Panc1 (cell line): Measurements from ENCODE around the gene ACTL7B. TPM values are rescaled to one million over a fixed set of nuclear protein-coding genes. Genes with fewer than 3 reads are reported as not detected.

ENCODE experiments used
- ATAC-seq: fragments of 200-7000 bp; cut with Tn5 transposase; 2 replicates; pipeline ENCODE4 v1.9.1; 2020; ENCODE audit warnings: mild to moderate bottlenecking, moderate library complexity
- BruUV-seq: library from RNA; stranded (reverse); fragments of 400-500 nt; replicated peaks from 2 replicates; lab custom pipeline; 2021; lab: Mats Ljungman, UMichigan
- CTCF ChIA-PET: fragments of 300-600 bp; sonication (Branson Sonifier 250); formaldehyde crosslinking; loops from one replicate; lab custom pipeline; 2022; ENCODE audit warnings: antibody characterized with exemption; lab: Charles Lee
- POLR2A ChIA-PET: fragments of 300-600 bp; sonication (Branson Sonifier 250); formaldehyde crosslinking; loops from one replicate; lab custom pipeline; 2022; ENCODE audit warnings: antibody characterized with exemption; lab: Charles Lee
- DNase-seq: peaks from one replicate; pipeline ENCODE4 v3.0.0-alpha.2; 2010; ENCODE audit warnings: low read depth, low spot score
- H3K27ac ChIP-seq: 2 replicates; pipeline ENCODE4 v1.5.1; 2011; ENCODE audit warnings: mild to moderate bottlenecking, low read length, inconsistent platforms
- H3K27me3 ChIP-seq: fragments of 200-500 bp; sonication (Bioruptor generic); 2 replicates; pipeline ENCODE4 v1.6.0; 2014; ENCODE audit warnings: low read length, inconsistent platforms; ENCODE audit not compliant: control insufficient read depth, insufficient read depth
- H3K36me3 ChIP-seq: fragments of 200-500 bp; sonication (Bioruptor generic); 2 replicates; pipeline ENCODE4 v1.5.1; 2014; ENCODE audit warnings: inconsistent platforms, mild to moderate bottlenecking, low read length, moderate library complexity; ENCODE audit not compliant: control insufficient read depth, insufficient read depth
- H3K4me1 ChIP-seq: 2 replicates; pipeline ENCODE4 v1.5.1; 2011; ENCODE audit warnings: inconsistent platforms, mild to moderate bottlenecking, low read length, moderate library complexity; ENCODE audit not compliant: control insufficient read depth, insufficient read depth
- H3K4me3 ChIP-seq, 2 experiments: 2 replicates each; pipeline ENCODE4 v1.5.1; 2011 to 2012; ENCODE audit warnings: low read depth in 2 of 2, low read length in 2 of 2, mild to moderate bottlenecking in 2 of 2, inconsistent platforms in 1 of 2, moderate library complexity in 1 of 2
- H3K9me3 ChIP-seq: fragments of 200-500 bp; sonication (Bioruptor generic); 2 replicates; pipeline ENCODE4 v1.5.1; 2014; ENCODE audit warnings: low read depth, mild to moderate bottlenecking, inconsistent platforms, low read length, moderate library complexity; ENCODE audit not compliant: control insufficient read depth, insufficient read depth
- POLR2AphosphoS5 ChIP-seq: IDR thresholded peaks from 2 replicates; pipeline ENCODE4 v1.6.1; 2012; ENCODE audit warnings: mild to moderate bottlenecking, low read depth, low read length, moderate library complexity
- SIN3A ChIP-seq: IDR thresholded peaks from 2 replicates; pipeline ENCODE4 v1.6.1; 2012; ENCODE audit warnings: low read depth, mild to moderate bottlenecking, low read length, moderate library complexity, borderline replicate concordance; ENCODE audit not compliant: insufficient read depth
- TCF7L2 ChIP-seq: IDR thresholded peaks from 2 replicates; pipeline ENCODE4 v1.6.1; 2011; ENCODE audit warnings: mild to moderate bottlenecking, low read depth, low read length, inconsistent platforms
- in situ Hi-C: cut with HindIII; loops from 2 replicates; pipeline ENCODE4 v1.10.0; 2016; ENCODE audit warnings: low sequenced_read_pairs, low pct_unique_long_range_greater_than_20kb
- intact Hi-C: fragments of 100-400 bp; cut with micrococcal nuclease; formaldehyde crosslinking; loops from one replicate; pipeline ENCODE4 v1.10.0; 2022; ENCODE audit not compliant: unreplicated experiment
- total RNA-seq: library from RNA; stranded (reverse); gene quantifications from one replicate; pipeline ENCODE4 v1.2.1, GENCODE V29; 2021; ENCODE audit not compliant: unreplicated experiment
- TF ChIP-seq, protein P1 (sequence below): fragments of 450-650 bp; IDR thresholded peaks from 2 replicates; pipeline ENCODE4 v1.5.1; 2017; ENCODE audit warnings: mild to moderate bottlenecking
- TF ChIP-seq, protein P2 (sequence below), 2 experiments: IDR thresholded peaks; 2 replicates each; pipeline ENCODE4 v1.6.1; 2011 to 2012; ENCODE audit warnings: low read depth in 2 of 2, control low read depth in 1 of 2, low read length in 1 of 2, mild to moderate bottlenecking in 1 of 2, moderate library complexity in 1 of 2; ENCODE audit not compliant: insufficient read depth in 1 of 2

The ACTL7B gene
- total RNA-seq, 1 experiment from 2014 or later = not detected

- no peak overlapping the region for H3K4me3 ChIP-seq
- no peaks in the 10 kb centered on the region for H3K27me3 ChIP-seq
- H3K9me3 ChIP-seq = no peaks in the 10 kb centered on the region
- no TSS peak for BruUV-seq
- DNase-seq = no peak
- intact Hi-C loops (no loop called here), in situ Hi-C loops (no loop called here)
- H3K4me1 ChIP-seq = no peaks in the 10 kb centered on the region
- no peak overlapping the region for H3K27ac ChIP-seq
- TF ChIP-seq, protein P1, sequence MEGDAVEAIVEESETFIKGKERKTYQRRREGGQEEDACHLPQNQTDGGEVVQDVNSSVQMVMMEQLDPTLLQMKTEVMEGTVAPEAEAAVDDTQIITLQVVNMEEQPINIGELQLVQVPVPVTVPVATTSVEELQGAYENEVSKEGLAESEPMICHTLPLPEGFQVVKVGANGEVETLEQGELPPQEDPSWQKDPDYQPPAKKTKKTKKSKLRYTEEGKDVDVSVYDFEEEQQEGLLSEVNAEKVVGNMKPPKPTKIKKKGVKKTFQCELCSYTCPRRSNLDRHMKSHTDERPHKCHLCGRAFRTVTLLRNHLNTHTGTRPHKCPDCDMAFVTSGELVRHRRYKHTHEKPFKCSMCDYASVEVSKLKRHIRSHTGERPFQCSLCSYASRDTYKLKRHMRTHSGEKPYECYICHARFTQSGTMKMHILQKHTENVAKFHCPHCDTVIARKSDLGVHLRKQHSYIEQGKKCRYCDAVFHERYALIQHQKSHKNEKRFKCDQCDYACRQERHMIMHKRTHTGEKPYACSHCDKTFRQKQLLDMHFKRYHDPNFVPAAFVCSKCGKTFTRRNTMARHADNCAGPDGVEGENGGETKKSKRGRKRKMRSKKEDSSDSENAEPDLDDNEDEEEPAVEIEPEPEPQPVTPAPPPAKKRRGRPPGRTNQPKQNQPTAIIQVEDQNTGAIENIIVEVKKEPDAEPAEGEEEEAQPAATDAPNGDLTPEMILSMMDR = no peak
- no peak for TF ChIP-seq POLR2AphosphoS5
- TF ChIP-seq, protein P2, sequence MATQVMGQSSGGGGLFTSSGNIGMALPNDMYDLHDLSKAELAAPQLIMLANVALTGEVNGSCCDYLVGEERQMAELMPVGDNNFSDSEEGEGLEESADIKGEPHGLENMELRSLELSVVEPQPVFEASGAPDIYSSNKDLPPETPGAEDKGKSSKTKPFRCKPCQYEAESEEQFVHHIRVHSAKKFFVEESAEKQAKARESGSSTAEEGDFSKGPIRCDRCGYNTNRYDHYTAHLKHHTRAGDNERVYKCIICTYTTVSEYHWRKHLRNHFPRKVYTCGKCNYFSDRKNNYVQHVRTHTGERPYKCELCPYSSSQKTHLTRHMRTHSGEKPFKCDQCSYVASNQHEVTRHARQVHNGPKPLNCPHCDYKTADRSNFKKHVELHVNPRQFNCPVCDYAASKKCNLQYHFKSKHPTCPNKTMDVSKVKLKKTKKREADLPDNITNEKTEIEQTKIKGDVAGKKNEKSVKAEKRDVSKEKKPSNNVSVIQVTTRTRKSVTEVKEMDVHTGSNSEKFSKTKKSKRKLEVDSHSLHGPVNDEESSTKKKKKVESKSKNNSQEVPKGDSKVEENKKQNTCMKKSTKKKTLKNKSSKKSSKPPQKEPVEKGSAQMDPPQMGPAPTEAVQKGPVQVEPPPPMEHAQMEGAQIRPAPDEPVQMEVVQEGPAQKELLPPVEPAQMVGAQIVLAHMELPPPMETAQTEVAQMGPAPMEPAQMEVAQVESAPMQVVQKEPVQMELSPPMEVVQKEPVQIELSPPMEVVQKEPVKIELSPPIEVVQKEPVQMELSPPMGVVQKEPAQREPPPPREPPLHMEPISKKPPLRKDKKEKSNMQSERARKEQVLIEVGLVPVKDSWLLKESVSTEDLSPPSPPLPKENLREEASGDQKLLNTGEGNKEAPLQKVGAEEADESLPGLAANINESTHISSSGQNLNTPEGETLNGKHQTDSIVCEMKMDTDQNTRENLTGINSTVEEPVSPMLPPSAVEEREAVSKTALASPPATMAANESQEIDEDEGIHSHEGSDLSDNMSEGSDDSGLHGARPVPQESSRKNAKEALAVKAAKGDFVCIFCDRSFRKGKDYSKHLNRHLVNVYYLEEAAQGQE (IDR thresholded peaks at IDR 0.05; ENCODE audit: insufficient read depth in 1 of 2, low read depth in 2 of 2, low read length in 1 of 2) = no peak
- TF ChIP-seq SIN3A = no peak
- no peak for TF ChIP-seq TCF7L2
- ChIA-PET POLR2A (no interaction called here), CTCF (no interaction called here)
- no peaks in the 10 kb centered on the region for H3K36me3 ChIP-seq
- ATAC-seq = no peak
These were observed 24.1 kb downstream of the ACTL7B start for GRCh38 chr9:108831496-108832178.

DNA sequence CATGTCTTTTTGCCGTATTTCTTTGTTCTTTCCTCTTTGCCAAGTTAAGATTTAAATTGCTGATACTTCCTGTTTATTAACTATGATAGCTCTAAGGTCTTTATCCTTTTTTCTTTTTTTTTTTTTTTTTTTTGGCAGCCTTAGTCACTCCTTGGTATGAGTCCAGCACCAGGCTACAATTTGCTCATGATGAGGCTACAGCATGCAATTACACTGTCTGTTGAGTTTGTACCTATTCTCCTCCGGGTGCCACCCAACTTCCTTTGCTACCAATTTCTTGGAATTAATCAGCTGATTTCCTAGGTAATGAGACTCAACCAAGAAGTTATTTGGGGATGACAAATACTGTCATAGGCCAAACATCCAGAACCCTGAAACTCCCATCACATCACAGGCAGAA, 25.5 kb downstream of the ACTL7B start:
- Histone ChIP-seq H3K4me1 (no peaks in the 10 kb centered on the region), H3K27me3 (no peaks in the 10 kb centered on the region), H3K4me3 (no peak overlapping the region), H3K36me3 (no peaks in the 10 kb centered on the region), H3K27ac (no peak overlapping the region), H3K9me3 (no peaks in the 10 kb centered on the region)
- BruUV-seq = no TSS peak
- DNase-seq (no peak), ATAC-seq (no peak)
- ChIA-PET POLR2A (no interaction called here), CTCF (interaction anchor here (0.6 kb wide), 1 partner anchor 289 kb away, joined by 5 read pairs; no protein-coding TSS in a partner anchor)
- in situ Hi-C loops (no loop called here), intact Hi-C loops (no loop called here)
- TF ChIP-seq, protein P2 (IDR thresholded peaks at IDR 0.05; ENCODE audit: insufficient read depth in 1 of 2, low read depth in 2 of 2, low read length in 1 of 2) = no peak
- TF ChIP-seq SIN3A (no peak), POLR2AphosphoS5 (no peak), TCF7L2 (no peak)
- TF ChIP-seq, protein P1 = no peak
